Liver (tissue), 9 donors: ENCODE results near the gene PRKAR1B. TPM values are rescaled to one million over a fixed set of nuclear protein-coding genes. Genes with fewer than 3 reads are reported as not detected.

ENCODE experiments used
- DNase-seq: peaks from one replicate; pipeline ENCODE4 v3.0.0-alpha.2; 2017; ENCODE audit warnings: low spot score
- H3K27ac ChIP-seq, 2 donors: one replicate each; pipeline ENCODE4 v1.7.0; 2013; ENCODE audit warnings: inconsistent platforms in 2 of 2, low read length in 2 of 2, control low read depth in 1 of 2, low read depth in 1 of 2, mild to moderate bottlenecking in 1 of 2
- H3K27me3 ChIP-seq, 4 donors: one replicate each; pipeline versions ENCODE4 v1.6.1 to v1.7.0; 2013; ENCODE audit warnings: low read length in 3 of 4, inconsistent platforms in 1 of 4, mild to moderate bottlenecking in 1 of 4, moderate library complexity in 1 of 4; ENCODE audit not compliant: control insufficient read depth in 4 of 4, insufficient read depth in 4 of 4
- H3K36me3 ChIP-seq, 4 donors: one replicate each; pipeline versions ENCODE4 v1.6.1 to v1.7.0; 2013; ENCODE audit warnings: low read length in 3 of 4, mild to moderate bottlenecking in 3 of 4, low read depth in 1 of 4, moderate library complexity in 1 of 4; ENCODE audit not compliant: control insufficient read depth in 4 of 4, insufficient read depth in 3 of 4
- H3K4me1 ChIP-seq, 4 donors: one replicate each; pipeline versions ENCODE4 v1.6.1 to v1.7.0; 2013; ENCODE audit warnings: low read length in 3 of 4, mild to moderate bottlenecking in 3 of 4, moderate library complexity in 1 of 4; ENCODE audit not compliant: control insufficient read depth in 4 of 4, insufficient read depth in 4 of 4
- H3K4me3 ChIP-seq, 3 donors: one replicate each; pipeline versions ENCODE4 v1.6.1 to v1.7.0; 2013; ENCODE audit warnings: low read length in 3 of 3, control low read depth in 1 of 3, low read depth in 1 of 3, mild to moderate bottlenecking in 1 of 3
- H3K9ac ChIP-seq, 2 donors: one replicate each; pipeline ENCODE4 v1.7.0; 2013; ENCODE audit warnings: low read length in 2 of 2, mild to moderate bottlenecking in 2 of 2, moderate library complexity in 2 of 2, control low read depth in 1 of 2, low read depth in 1 of 2
- H3K9me3 ChIP-seq, 4 donors: one replicate each; pipeline versions ENCODE4 v1.6.1 to v1.7.0; 2013; ENCODE audit warnings: low read length in 3 of 4; ENCODE audit not compliant: control insufficient read depth in 4 of 4
- ATF3 ChIP-seq: IDR thresholded peaks from 2 replicates; pipeline ENCODE4 v1.6.1; 2016; ENCODE audit warnings: antibody characterized with exemption
- EGR1 ChIP-seq, 2 donors: IDR thresholded peaks; 2 replicates each; pipeline ENCODE4 v1.6.1; 2016 to 2018; ENCODE audit warnings: antibody characterized with exemption in 2 of 2, low read depth in 2 of 2
- FOXA1 ChIP-seq: IDR thresholded peaks from 2 replicates; pipeline ENCODE4 v1.6.1; 2016; ENCODE audit warnings: antibody characterized with exemption
- FOXA2 ChIP-seq: IDR thresholded peaks from 2 replicates; pipeline ENCODE4 v1.6.1; 2016; ENCODE audit warnings: antibody characterized with exemption
- GABPA ChIP-seq, 2 donors: IDR thresholded peaks in 1 of 2; conservative IDR thresholded peaks in 1 of 2; 2 replicates each; pipeline ENCODE4 v1.6.1; 2016; ENCODE audit warnings: antibody characterized with exemption in 2 of 2, mild to moderate bottlenecking in 1 of 2, moderate library complexity in 1 of 2
- HNF4A ChIP-seq, 2 donors: conservative IDR thresholded peaks; 2 replicates each; pipeline ENCODE4 v1.6.1; 2016; ENCODE audit warnings: antibody characterized with exemption in 2 of 2, mild to moderate bottlenecking in 2 of 2
- HNF4G ChIP-seq: IDR thresholded peaks from 2 replicates; pipeline ENCODE4 v1.6.1; 2016; ENCODE audit warnings: antibody characterized with exemption
- JUND ChIP-seq, 2 donors: IDR thresholded peaks; 2 replicates each; pipeline ENCODE4 v1.6.1; 2016; ENCODE audit warnings: antibody characterized with exemption in 2 of 2
- NR2F2 ChIP-seq: IDR thresholded peaks from 2 replicates; pipeline ENCODE4 v1.6.1; 2016; ENCODE audit warnings: antibody characterized with exemption
- RAD21 ChIP-seq, 2 donors: IDR thresholded peaks; 2 replicates each; pipeline ENCODE4 v1.6.1; 2016; ENCODE audit warnings: antibody characterized with exemption in 2 of 2, mild to moderate bottlenecking in 2 of 2
- RXRA ChIP-seq, 2 donors: IDR thresholded peaks; 2 replicates each; pipeline ENCODE4 v1.6.1; 2017 to 2018; ENCODE audit warnings: antibody characterized with exemption in 2 of 2, mild to moderate bottlenecking in 1 of 2
- SP1 ChIP-seq: IDR thresholded peaks from 2 replicates; pipeline ENCODE4 v1.6.1; 2018; ENCODE audit warnings: antibody characterized with exemption, mild to moderate bottlenecking
- TAF1 ChIP-seq: conservative IDR thresholded peaks from 2 replicates; pipeline ENCODE4 v1.6.1; 2016; ENCODE audit warnings: antibody characterized with exemption, mild to moderate bottlenecking
- YY1 ChIP-seq: IDR thresholded peaks from 2 replicates; pipeline ENCODE4 v1.6.1; 2016; ENCODE audit warnings: antibody characterized with exemption, mild to moderate bottlenecking
- WGBS: extraction: QIAGEN DNeasy Blood & Tissue Kit; methylation state at CpG from one replicate; pipeline ENCODE4 v1.1.7; 2013; 5-methylcytosine and 5-hydroxymethylcytosine counted together
- polyA plus RNA-seq, 2 donors: library from polyadenylated mRNA; stranded (reverse) in 1 of 2; unstranded in 1 of 2; fragments of 200-250 nt in 1 of 2; fragments of >200 nt in 1 of 2; fragmentation: Nextera tagmentation in 1 of 2; extraction: Ambion mirVana in 1 of 2; gene quantifications; one replicate each; pipeline versions ENCODE4 v1.2.1 to v1.2.3, GENCODE V29; 2013 to 2015
- total RNA-seq, 2 donors: library from RNA; depleted of rRNA; stranded (reverse); fragments of >200 nt; gene quantifications; one replicate each; pipeline ENCODE4 v1.2.3, GENCODE V29; 2014
- TF ChIP-seq, protein P1 (sequence below): IDR thresholded peaks from 2 replicates; pipeline ENCODE4 v1.6.1; 2016; ENCODE audit warnings: antibody characterized with exemption
- TF ChIP-seq, protein P2 (sequence below): fragments of 150-350 bp; IDR thresholded peaks from 2 replicates; pipeline ENCODE4 v1.5.1; 2017; ENCODE audit warnings: improper control_type of control experiment, low read depth, low read length; ENCODE audit not compliant: missing input control
- TF ChIP-seq, protein P3 (sequence below): IDR thresholded peaks from 2 replicates; pipeline ENCODE4 v1.6.1; 2016; ENCODE audit warnings: antibody characterized with exemption, mild to moderate bottlenecking
- TF ChIP-seq, protein P4 (sequence below): IDR thresholded peaks from 2 replicates; pipeline ENCODE4 v1.6.1; 2016; ENCODE audit warnings: antibody characterized with exemption
- donor health status: healthy.
- donor health status: healthy.
- donor health status: healthy.
- donor health status: healthy.
- donor health status: healthy.

Gene PRKAR1B
- total and polyA plus RNA-seq, 4 donors, result 11.1 to 14.4 (median 12.4) TPM

- Histone ChIP-seq H3K9me3 (no peaks in the 10 kb centered on the region), H3K27me3 (no peaks in the 10 kb centered on the region), H3K4me3 (no peak overlapping the region), H3K9ac (peak overlapping the region in 1 of 2 donors; percentile 46), H3K4me1 (peaks cover 0 to 9% (median 4%) of the 10 kb centered on the region in 4 donors), H3K36me3 (peaks cover 0 to 2% (median 0%) of the 10 kb centered on the region in 4 donors), H3K27ac (peak overlapping the region; percentile 88 to 89)
- DNase-seq, result peak; percentile 50
- WGBS, result 57% methylated on average over 37 of the region's 37 CpGs
- TF ChIP-seq YY1, result no peak
- TF ChIP-seq, protein P1, sequence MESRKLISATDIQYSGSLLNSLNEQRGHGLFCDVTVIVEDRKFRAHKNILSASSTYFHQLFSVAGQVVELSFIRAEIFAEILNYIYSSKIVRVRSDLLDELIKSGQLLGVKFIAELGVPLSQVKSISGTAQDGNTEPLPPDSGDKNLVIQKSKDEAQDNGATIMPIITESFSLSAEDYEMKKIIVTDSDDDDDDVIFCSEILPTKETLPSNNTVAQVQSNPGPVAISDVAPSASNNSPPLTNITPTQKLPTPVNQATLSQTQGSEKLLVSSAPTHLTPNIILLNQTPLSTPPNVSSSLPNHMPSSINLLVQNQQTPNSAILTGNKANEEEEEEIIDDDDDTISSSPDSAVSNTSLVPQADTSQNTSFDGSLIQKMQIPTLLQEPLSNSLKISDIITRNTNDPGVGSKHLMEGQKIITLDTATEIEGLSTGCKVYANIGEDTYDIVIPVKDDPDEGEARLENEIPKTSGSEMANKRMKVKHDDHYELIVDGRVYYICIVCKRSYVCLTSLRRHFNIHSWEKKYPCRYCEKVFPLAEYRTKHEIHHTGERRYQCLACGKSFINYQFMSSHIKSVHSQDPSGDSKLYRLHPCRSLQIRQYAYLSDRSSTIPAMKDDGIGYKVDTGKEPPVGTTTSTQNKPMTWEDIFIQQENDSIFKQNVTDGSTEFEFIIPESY, result no peak
- peak; percentile 74 for TF ChIP-seq NR2F2
- TF ChIP-seq JUND (IDR thresholded peaks at IDR 0.05), result peak; percentile 60 to 62
- TF ChIP-seq SP1, result peak; percentile 57
- TF ChIP-seq TAF1, result no peak
- peak in 1 of 2 donors; percentile 60 for TF ChIP-seq GABPA (IDR thresholded peaks at IDR 0.05 in 1 of 2, conservative IDR thresholded peaks at IDR 0.05 in 1 of 2)
- TF ChIP-seq RAD21 (IDR thresholded peaks at IDR 0.05), result no peak
Observed at GRCh38 chr7:604001-604883, 122.8 kb downstream of the PRKAR1B start.

DNA sequence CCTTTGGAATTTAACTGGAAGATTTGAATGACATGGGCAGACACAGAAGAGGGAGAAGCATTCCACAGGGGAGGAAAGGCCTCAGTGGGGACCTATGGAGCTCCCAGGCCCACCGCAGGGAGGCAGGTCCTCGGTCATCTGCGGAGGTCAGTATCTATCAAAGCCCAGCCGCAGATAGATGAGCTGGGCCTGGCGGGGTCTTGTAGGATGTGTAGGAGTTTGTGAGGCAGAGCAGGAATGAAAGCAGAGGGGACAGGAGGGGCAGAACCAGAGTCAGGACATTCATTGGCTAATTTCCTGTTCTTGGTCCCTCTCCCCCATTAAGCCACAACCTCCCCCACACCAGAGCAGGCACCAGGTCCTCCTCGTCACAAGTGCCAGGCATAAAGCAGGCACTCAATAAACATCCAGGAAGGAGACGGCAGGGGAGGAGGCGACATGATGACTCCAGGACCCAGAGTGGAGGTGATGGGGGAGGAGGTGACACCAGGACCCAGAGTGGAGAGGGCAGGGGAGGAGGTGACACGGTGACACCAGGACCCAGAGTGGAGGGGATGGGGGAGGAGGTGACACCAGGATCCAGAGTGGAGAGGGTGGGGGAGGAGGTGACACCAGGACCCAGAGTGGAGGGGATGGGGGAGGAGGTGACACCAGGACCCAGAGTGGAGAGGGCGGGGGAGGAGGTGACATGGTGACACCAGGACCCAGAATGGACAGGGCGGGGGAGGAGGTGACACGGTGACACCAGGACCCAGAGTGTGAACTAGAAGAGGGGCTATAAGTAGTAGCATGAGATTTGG is 123.7 kb downstream of the PRKAR1B start:
- H3K27me3 ChIP-seq, result no peaks in the 10 kb centered on the region
- peaks cover 0 to 9% (median 4%) of the 10 kb centered on the region in 4 donors for H3K4me1 ChIP-seq
- no peak for DNase-seq
- TF ChIP-seq, protein P2, sequence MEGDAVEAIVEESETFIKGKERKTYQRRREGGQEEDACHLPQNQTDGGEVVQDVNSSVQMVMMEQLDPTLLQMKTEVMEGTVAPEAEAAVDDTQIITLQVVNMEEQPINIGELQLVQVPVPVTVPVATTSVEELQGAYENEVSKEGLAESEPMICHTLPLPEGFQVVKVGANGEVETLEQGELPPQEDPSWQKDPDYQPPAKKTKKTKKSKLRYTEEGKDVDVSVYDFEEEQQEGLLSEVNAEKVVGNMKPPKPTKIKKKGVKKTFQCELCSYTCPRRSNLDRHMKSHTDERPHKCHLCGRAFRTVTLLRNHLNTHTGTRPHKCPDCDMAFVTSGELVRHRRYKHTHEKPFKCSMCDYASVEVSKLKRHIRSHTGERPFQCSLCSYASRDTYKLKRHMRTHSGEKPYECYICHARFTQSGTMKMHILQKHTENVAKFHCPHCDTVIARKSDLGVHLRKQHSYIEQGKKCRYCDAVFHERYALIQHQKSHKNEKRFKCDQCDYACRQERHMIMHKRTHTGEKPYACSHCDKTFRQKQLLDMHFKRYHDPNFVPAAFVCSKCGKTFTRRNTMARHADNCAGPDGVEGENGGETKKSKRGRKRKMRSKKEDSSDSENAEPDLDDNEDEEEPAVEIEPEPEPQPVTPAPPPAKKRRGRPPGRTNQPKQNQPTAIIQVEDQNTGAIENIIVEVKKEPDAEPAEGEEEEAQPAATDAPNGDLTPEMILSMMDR, result no peak
- TF ChIP-seq RXRA (IDR thresholded peaks at IDR 0.05) (no peak), RAD21 (IDR thresholded peaks at IDR 0.05) (no peak), SP1 (no peak), EGR1 (IDR thresholded peaks at IDR 0.05; ENCODE audit: low read depth in 2 of 2) (no peak), YY1 (no peak), GABPA (IDR thresholded peaks at IDR 0.05 in 1 of 2, conservative IDR thresholded peaks at IDR 0.05 in 1 of 2) (no peak), HNF4G (no peak), ATF3 (no peak), TAF1 (no peak), FOXA1 (no peak), FOXA2 (no peak), HNF4A (conservative IDR thresholded peaks at IDR 0.05) (no peak), JUND (IDR thresholded peaks at IDR 0.05) (no peak), NR2F2 (no peak)
- TF ChIP-seq, protein P3, sequence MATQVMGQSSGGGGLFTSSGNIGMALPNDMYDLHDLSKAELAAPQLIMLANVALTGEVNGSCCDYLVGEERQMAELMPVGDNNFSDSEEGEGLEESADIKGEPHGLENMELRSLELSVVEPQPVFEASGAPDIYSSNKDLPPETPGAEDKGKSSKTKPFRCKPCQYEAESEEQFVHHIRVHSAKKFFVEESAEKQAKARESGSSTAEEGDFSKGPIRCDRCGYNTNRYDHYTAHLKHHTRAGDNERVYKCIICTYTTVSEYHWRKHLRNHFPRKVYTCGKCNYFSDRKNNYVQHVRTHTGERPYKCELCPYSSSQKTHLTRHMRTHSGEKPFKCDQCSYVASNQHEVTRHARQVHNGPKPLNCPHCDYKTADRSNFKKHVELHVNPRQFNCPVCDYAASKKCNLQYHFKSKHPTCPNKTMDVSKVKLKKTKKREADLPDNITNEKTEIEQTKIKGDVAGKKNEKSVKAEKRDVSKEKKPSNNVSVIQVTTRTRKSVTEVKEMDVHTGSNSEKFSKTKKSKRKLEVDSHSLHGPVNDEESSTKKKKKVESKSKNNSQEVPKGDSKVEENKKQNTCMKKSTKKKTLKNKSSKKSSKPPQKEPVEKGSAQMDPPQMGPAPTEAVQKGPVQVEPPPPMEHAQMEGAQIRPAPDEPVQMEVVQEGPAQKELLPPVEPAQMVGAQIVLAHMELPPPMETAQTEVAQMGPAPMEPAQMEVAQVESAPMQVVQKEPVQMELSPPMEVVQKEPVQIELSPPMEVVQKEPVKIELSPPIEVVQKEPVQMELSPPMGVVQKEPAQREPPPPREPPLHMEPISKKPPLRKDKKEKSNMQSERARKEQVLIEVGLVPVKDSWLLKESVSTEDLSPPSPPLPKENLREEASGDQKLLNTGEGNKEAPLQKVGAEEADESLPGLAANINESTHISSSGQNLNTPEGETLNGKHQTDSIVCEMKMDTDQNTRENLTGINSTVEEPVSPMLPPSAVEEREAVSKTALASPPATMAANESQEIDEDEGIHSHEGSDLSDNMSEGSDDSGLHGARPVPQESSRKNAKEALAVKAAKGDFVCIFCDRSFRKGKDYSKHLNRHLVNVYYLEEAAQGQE, result no peak
- TF ChIP-seq, protein P1, result no peak
- TF ChIP-seq, protein P4, sequence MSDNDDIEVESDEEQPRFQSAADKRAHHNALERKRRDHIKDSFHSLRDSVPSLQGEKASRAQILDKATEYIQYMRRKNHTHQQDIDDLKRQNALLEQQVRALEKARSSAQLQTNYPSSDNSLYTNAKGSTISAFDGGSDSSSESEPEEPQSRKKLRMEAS, result no peak
- WGBS, result 90% methylated on average over 12 of the region's 12 CpGs
- H3K36me3 ChIP-seq, result peaks cover 0 to 2% (median 0%) of the 10 kb centered on the region in 4 donors
- no peak overlapping the region for H3K9ac ChIP-seq
- no peak overlapping the region for H3K4me3 ChIP-seq
- no peaks in the 10 kb centered on the region for H3K9me3 ChIP-seq
- H3K27ac ChIP-seq, result peak overlapping the region; percentile 88 to 89
